ENCODE measurements around the gene JAK1. TPM values are rescaled to one million over a fixed set of nuclear protein-coding genes. Genes with fewer than 3 reads are reported as not detected.

The JAK1 gene
- total RNA-seq, 1 donor from 2014 or later, result 80.7 TPM

DNA sequence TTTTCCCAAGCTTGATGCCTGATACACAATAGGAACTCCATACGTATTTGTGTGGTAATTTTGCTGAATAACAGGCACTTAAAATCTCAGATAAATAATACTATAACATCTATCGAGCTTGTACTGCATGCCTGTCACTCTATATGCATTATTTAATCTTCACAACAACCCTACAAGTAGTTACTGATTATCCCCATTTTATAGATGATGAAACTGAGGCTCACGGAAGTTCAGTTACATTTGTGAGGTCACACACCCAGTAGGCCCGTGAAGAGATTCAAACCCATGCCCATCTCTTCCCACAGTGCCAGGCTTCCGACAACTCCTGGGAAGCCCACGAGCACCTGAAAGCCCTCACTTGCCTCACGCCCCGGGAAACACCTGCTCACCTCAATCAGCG lies 122.7 kb downstream of the JAK1 start:
- Mint-ChIP-seq H3K27me3 (ENCODE audit: low read depth, unreplicated experiment) (no peaks in the 10 kb centered on the region), H3K36me3 (ENCODE audit: low read depth, unreplicated experiment) (peaks cover 47% of the 10 kb centered on the region), H3K27ac (ENCODE audit: unreplicated experiment) (no peak overlapping the region), H3K4me1 (ENCODE audit: low read depth, unreplicated experiment) (no peaks in the 10 kb centered on the region), H3K9me3 (ENCODE audit: unreplicated experiment) (no peaks in the 10 kb centered on the region), H3K4me3 (ENCODE audit: unreplicated experiment) (no peak overlapping the region)
- Histone ChIP-seq H3K36me3 (ENCODE audit: insufficient read depth, low read length) (peaks cover 23% of the 10 kb centered on the region), H3K4me1 (ENCODE audit: insufficient read depth, low read length) (no peaks in the 10 kb centered on the region), H3K27ac (ENCODE audit: low read depth, low read length) (no peak overlapping the region), H2AFZ (ENCODE audit: low read depth, low read length) (no peak overlapping the region), H3K27me3 (ENCODE audit: insufficient read depth, low read length) (no peaks in the 10 kb centered on the region), H3K79me2 (ENCODE audit: insufficient read depth, low read length) (no peaks in the 10 kb centered on the region), H3K9ac (ENCODE audit: low read length) (no peak overlapping the region), H3K4me3 (ENCODE audit: insufficient read depth, low read depth, low read length) (no peak overlapping the region), H3K9me3 (ENCODE audit: insufficient read depth, low read depth, low read length) (no peaks in the 10 kb centered on the region), H4K20me1 (ENCODE audit: insufficient read depth, low read length) (no peaks in the 10 kb centered on the region), H3K4me2 (ENCODE audit: low read length) (no peak overlapping the region)
- no peak for DNase-seq (ENCODE audit: low read depth)
- TF ChIP-seq, protein P1, sequence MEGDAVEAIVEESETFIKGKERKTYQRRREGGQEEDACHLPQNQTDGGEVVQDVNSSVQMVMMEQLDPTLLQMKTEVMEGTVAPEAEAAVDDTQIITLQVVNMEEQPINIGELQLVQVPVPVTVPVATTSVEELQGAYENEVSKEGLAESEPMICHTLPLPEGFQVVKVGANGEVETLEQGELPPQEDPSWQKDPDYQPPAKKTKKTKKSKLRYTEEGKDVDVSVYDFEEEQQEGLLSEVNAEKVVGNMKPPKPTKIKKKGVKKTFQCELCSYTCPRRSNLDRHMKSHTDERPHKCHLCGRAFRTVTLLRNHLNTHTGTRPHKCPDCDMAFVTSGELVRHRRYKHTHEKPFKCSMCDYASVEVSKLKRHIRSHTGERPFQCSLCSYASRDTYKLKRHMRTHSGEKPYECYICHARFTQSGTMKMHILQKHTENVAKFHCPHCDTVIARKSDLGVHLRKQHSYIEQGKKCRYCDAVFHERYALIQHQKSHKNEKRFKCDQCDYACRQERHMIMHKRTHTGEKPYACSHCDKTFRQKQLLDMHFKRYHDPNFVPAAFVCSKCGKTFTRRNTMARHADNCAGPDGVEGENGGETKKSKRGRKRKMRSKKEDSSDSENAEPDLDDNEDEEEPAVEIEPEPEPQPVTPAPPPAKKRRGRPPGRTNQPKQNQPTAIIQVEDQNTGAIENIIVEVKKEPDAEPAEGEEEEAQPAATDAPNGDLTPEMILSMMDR (IDR thresholded peaks at IDR 0.05; ENCODE audit: insufficient read depth, low read depth, low read length), result no peak
- no peak for FAIRE-seq

DNA sequence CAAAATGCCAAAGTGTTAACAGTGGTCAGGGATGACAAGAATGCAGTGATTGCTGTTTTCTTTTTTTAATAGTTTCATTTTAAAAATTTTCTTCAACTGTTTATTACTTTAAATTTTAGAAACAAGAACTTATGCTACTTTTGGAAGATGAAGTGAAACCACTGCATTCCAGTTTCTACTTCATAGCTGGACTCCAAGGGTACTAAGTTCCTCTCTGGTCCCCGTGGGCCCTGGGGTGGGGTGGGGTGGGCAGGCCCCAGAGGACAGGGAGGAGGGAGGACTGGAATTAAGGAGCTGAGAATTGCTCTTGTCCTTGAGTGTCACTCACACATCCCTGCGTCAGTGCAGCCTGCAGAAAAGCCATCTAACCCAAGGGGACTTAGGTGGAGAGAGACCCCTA lies 124.1 kb downstream of the JAK1 start:
- Histone ChIP-seq H3K4me2 (ENCODE audit: low read length) (no peak overlapping the region), H2AFZ (ENCODE audit: low read depth, low read length) (no peak overlapping the region), H3K4me1 (ENCODE audit: insufficient read depth, low read length) (no peaks in the 10 kb centered on the region), H3K79me2 (ENCODE audit: insufficient read depth, low read length) (no peaks in the 10 kb centered on the region), H3K36me3 (ENCODE audit: insufficient read depth, low read length) (peaks cover 31% of the 10 kb centered on the region), H4K20me1 (ENCODE audit: insufficient read depth, low read length) (no peaks in the 10 kb centered on the region), H3K9ac (ENCODE audit: low read length) (no peak overlapping the region), H3K27me3 (ENCODE audit: insufficient read depth, low read length) (no peaks in the 10 kb centered on the region), H3K27ac (ENCODE audit: low read depth, low read length) (no peak overlapping the region), H3K9me3 (ENCODE audit: insufficient read depth, low read depth, low read length) (no peaks in the 10 kb centered on the region), H3K4me3 (ENCODE audit: insufficient read depth, low read depth, low read length) (no peak overlapping the region)
- Mint-ChIP-seq H3K27ac (ENCODE audit: unreplicated experiment) (no peak overlapping the region), H3K4me3 (ENCODE audit: unreplicated experiment) (no peak overlapping the region), H3K27me3 (ENCODE audit: low read depth, unreplicated experiment) (no peaks in the 10 kb centered on the region), H3K9me3 (ENCODE audit: unreplicated experiment) (no peaks in the 10 kb centered on the region), H3K4me1 (ENCODE audit: low read depth, unreplicated experiment) (peaks cover 7% of the 10 kb centered on the region), H3K36me3 (ENCODE audit: low read depth, unreplicated experiment) (peaks cover 53% of the 10 kb centered on the region)
- TF ChIP-seq, protein P1 (IDR thresholded peaks at IDR 0.05; ENCODE audit: insufficient read depth, low read depth, low read length), result no peak
- TF ChIP-seq EZH2 (IDR thresholded peaks at IDR 0.05; ENCODE audit: insufficient read depth, low read length), result no peak
- DNase-seq (ENCODE audit: low read depth), result no peak
- no peak for FAIRE-seq

DNA sequence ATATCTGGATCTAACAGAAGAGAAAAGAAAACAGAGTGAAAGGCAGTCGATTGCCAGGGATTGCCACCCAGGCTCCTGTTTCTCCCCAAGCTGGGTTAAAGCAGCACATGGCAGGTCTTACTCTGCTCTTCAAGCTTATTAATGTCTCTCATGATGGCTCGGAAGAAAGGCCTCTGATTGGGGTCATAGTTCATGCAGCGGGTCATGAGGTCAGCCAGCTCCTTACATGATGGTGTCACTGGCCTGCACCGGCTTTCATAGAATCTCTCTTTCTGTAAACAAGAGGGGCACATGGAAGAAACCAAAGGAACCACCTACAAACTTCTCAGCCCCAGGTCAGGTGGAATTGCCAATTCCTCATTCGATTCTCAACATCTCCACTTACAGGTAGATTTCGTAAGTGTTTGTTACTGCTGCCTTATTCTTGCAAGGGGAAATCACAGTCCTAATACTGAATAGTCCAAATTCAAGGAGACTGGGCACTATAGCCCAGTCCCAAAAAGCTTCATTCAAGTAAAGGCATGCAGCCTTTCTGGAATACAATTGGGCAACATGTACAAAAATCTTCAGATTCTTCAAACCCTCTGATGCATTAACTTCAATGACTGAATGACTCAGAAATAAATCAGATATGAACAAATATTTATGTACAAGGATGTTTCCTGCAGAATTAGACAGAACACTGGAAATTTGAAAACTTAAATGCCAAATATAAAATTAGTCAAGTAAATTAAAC lies 124.9 kb downstream of the JAK1 start:
- no peak overlapping the region for H2AFZ ChIP-seq (ENCODE audit: low read depth, low read length)
- no peaks in the 10 kb centered on the region for H3K79me2 ChIP-seq (ENCODE audit: insufficient read depth, low read length)
- TF ChIP-seq EZH2 (IDR thresholded peaks at IDR 0.05; ENCODE audit: insufficient read depth, low read length), result no peak
- TF ChIP-seq, protein P1 (IDR thresholded peaks at IDR 0.05; ENCODE audit: insufficient read depth, low read depth, low read length), result no peak
- FAIRE-seq, result no peak
- H3K36me3 Mint-ChIP-seq (ENCODE audit: low read depth, unreplicated experiment), result peaks cover 56% of the 10 kb centered on the region
- no peak overlapping the region for H3K9ac ChIP-seq (ENCODE audit: low read length)
- DNase-seq (ENCODE audit: low read depth), result no peak
- no peaks in the 10 kb centered on the region for H3K27me3 Mint-ChIP-seq (ENCODE audit: low read depth, unreplicated experiment)
- H3K9me3 ChIP-seq (ENCODE audit: insufficient read depth, low read depth, low read length), result no peaks in the 10 kb centered on the region
- H3K27ac ChIP-seq (ENCODE audit: low read depth, low read length), result no peak overlapping the region
- no peak overlapping the region for H3K4me3 ChIP-seq (ENCODE audit: insufficient read depth, low read depth, low read length)
- no peaks in the 10 kb centered on the region for H3K4me1 ChIP-seq (ENCODE audit: insufficient read depth, low read length)
- no peak overlapping the region for H3K27ac Mint-ChIP-seq (ENCODE audit: unreplicated experiment)
- no peaks in the 10 kb centered on the region for H4K20me1 ChIP-seq (ENCODE audit: insufficient read depth, low read length)
- no peaks in the 10 kb centered on the region for H3K9me3 Mint-ChIP-seq (ENCODE audit: unreplicated experiment)
- H3K36me3 ChIP-seq (ENCODE audit: insufficient read depth, low read length), result peaks cover 36% of the 10 kb centered on the region
- H3K4me2 ChIP-seq (ENCODE audit: low read length), result no peak overlapping the region
- H3K4me1 Mint-ChIP-seq (ENCODE audit: low read depth, unreplicated experiment), result peaks cover 13% of the 10 kb centered on the region
- H3K27me3 ChIP-seq (ENCODE audit: insufficient read depth, low read length), result no peaks in the 10 kb centered on the region
- H3K4me3 Mint-ChIP-seq (ENCODE audit: unreplicated experiment), result no peak overlapping the region
